Cardiac muscle cell (in vitro differentiated cells and primary cell): ENCODE results near the gene IL17REL. TPM values are rescaled to one million over a fixed set of nuclear protein-coding genes. Genes with fewer than 3 reads are reported as not detected.

Experiments
- polyA plus RNA-seq: library from polyadenylated mRNA; unstranded; fragments of >200 nt; fragmentation: Nextera tagmentation; extraction: Ambion mirVana; gene quantifications from 2 replicates; pipeline ENCODE4 v1.2.1, GENCODE V29; 2016
- total RNA-seq: library from RNA; depleted of rRNA; stranded (reverse); fragments of >200 nt; gene quantifications from 2 replicates; pipeline ENCODE4 v1.2.3, GENCODE V29; 2016

IL17REL gene
- total and polyA plus RNA-seq, 2 experiments from 2014 or later = 1.8 TPM; not detected in 1

Other genes with a start within 250 kb of the IL17REL start
- gene BRD1, start 184.9 kb downstream of the IL17REL start, total RNA-seq = 40.9 and 42.9 TPM in 2 replicates
- gene BRD1, start 184.9 kb downstream of the IL17REL start, polyA plus RNA-seq = 25.8 and 27.1 TPM in 2 replicates
- gene ZBED4, start 158.9 kb downstream of the IL17REL start, total RNA-seq = 11.4 and 18.4 TPM in 2 replicates
- gene ZBED4, start 158.9 kb downstream of the IL17REL start, polyA plus RNA-seq = 10.6 and 11.1 TPM in 2 replicates
- 10.5 and 21.0 TPM in 2 replicates for gene ALG12, start 94.3 kb downstream of the IL17REL start, total RNA-seq
- 19.2 and 38.0 TPM in 2 replicates for gene ALG12, start 94.3 kb downstream of the IL17REL start, polyA plus RNA-seq
- gene CRELD2, start 94.1 kb downstream of the IL17REL start, total RNA-seq = 36.0 and 109 TPM in 2 replicates
- gene CRELD2, start 94.1 kb downstream of the IL17REL start, polyA plus RNA-seq = 37.6 and 112 TPM in 2 replicates
- gene PIM3, start 52.0 kb downstream of the IL17REL start, total RNA-seq = 37.4 and 62.2 TPM in 2 replicates
- gene PIM3, start 52.0 kb downstream of the IL17REL start, polyA plus RNA-seq = 46.1 and 74.4 TPM in 2 replicates
- not detected in 2 replicates for gene TTLL8, start 45.5 kb upstream of the IL17REL start, total RNA-seq
- gene TTLL8, start 45.5 kb upstream of the IL17REL start, polyA plus RNA-seq = not detected in 2 replicates
- 0.11 and 0.27 TPM in 2 replicates for gene MLC1, start 72.7 kb upstream of the IL17REL start, total RNA-seq
- 0.32 TPM in 1 of 2 replicates, not detected in the other for gene MLC1, start 72.7 kb upstream of the IL17REL start, polyA plus RNA-seq
- 0.18 TPM in 1 of 2 replicates, not detected in the other for gene MOV10L1, start 77.2 kb upstream of the IL17REL start, total RNA-seq
- 1.1 TPM in 1 of 2 replicates, not detected in the other for gene MOV10L1, start 77.2 kb upstream of the IL17REL start, polyA plus RNA-seq
- 22.1 and 30.9 TPM in 2 replicates for gene PANX2, start 158.0 kb upstream of the IL17REL start, total RNA-seq
- 6.9 and 9.5 TPM in 2 replicates for gene PANX2, start 158.0 kb upstream of the IL17REL start, polyA plus RNA-seq
- gene TRABD, start 173.1 kb upstream of the IL17REL start, total RNA-seq = 38.3 and 50.7 TPM in 2 replicates
- 59.6 and 72.3 TPM in 2 replicates for gene TRABD, start 173.1 kb upstream of the IL17REL start, polyA plus RNA-seq
- gene SELENOO, start 188.2 kb upstream of the IL17REL start, total RNA-seq = 39.4 and 54.5 TPM in 2 replicates
- 29.8 and 30.2 TPM in 2 replicates for gene SELENOO, start 188.2 kb upstream of the IL17REL start, polyA plus RNA-seq
- 32.9 and 46.1 TPM in 2 replicates for gene TUBGCP6, start 232.3 kb upstream of the IL17REL start, total RNA-seq
- gene TUBGCP6, start 232.3 kb upstream of the IL17REL start, polyA plus RNA-seq = 32.6 and 48.3 TPM in 2 replicates
- 28.4 and 57.3 TPM in 2 replicates for gene HDAC10, start 238.5 kb upstream of the IL17REL start, total RNA-seq
- gene HDAC10, start 238.5 kb upstream of the IL17REL start, polyA plus RNA-seq = 19.8 and 20.8 TPM in 2 replicates
- 45.5 and 52.1 TPM in 2 replicates for gene MAPK12, start 248.9 kb upstream of the IL17REL start, total RNA-seq
- gene MAPK12, start 248.9 kb upstream of the IL17REL start, polyA plus RNA-seq = 61.5 and 67.1 TPM in 2 replicates